Skeletal muscle satellite cell (primary cell): ENCODE measurements around the gene RNU1-4.
"Not testable (repeated sequence)": the region's sequence is repeated elsewhere in the genome, so short reads cannot be mapped to it uniquely, and the experiment has no call there.

Source experiments
- H3K27me3 ChIP-seq: 2 replicates; pipeline ENCODE4 v1.7.0; 2013; ENCODE audit warnings: low read length; ENCODE audit not compliant: control insufficient read depth, insufficient read depth
- H3K36me3 ChIP-seq: 2 replicates; pipeline ENCODE4 v1.7.0; 2013; ENCODE audit warnings: mild to moderate bottlenecking, control low read depth, low read length; ENCODE audit not compliant: insufficient read depth
- H3K4me1 ChIP-seq: 2 replicates; pipeline ENCODE4 v1.7.0; 2013; ENCODE audit warnings: low read length; ENCODE audit not compliant: control insufficient read depth, insufficient read depth
- H3K4me2 ChIP-seq: 2 replicates; pipeline ENCODE4 v1.7.0; 2013; ENCODE audit warnings: mild to moderate bottlenecking, low read length
- H3K4me3 ChIP-seq: 2 replicates; pipeline ENCODE4 v1.7.0; 2013; ENCODE audit warnings: low read length
- H3K9ac ChIP-seq: 2 replicates; pipeline ENCODE4 v1.7.0; 2013; ENCODE audit warnings: mild to moderate bottlenecking, low read depth, low read length, moderate library complexity
- H3K9me3 ChIP-seq: replicated peaks from 2 replicates; pipeline ENCODE4 v1.7.0; 2013; ENCODE audit warnings: mild to moderate bottlenecking, control low read depth, low read length

The RNU1-4 gene

GRCh38 chr1:16712582-16712981, 27.7 kb upstream of the RNU1-4 start:
- not testable (repeated sequence) for H3K4me1 ChIP-seq, H3K9me3 ChIP-seq, H3K9ac ChIP-seq, H3K4me2 ChIP-seq, H3K4me3 ChIP-seq, H3K36me3 ChIP-seq
- H3K27me3 ChIP-seq = peaks cover 12% of the 10 kb centered on the region

DNA sequence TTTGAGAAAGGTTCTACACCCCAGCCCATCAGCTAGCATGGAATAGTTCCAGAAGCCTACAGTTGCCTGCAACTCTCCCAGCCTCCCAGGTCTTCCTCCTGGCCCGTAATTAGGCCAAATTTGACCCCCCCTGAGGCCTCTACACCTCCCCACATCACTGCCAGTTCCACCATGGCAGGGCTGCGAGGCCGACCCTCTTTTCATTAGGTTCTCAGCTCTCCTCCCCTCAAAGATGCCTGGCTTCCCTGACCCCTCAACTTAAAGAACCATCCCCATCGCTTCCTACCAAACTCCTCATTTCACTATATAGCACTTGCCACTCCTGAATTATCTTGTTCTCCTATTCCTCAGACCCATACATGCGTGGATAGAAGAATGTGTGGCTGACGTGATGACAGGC, 27.3 kb upstream of the RNU1-4 start:
- H3K4me2 ChIP-seq, H3K9me3 ChIP-seq, H3K36me3 ChIP-seq, H3K9ac ChIP-seq, H3K4me3 ChIP-seq, H3K4me1 ChIP-seq: not testable (repeated sequence)
- peaks cover 16% of the 10 kb centered on the region for H3K27me3 ChIP-seq

DNA sequence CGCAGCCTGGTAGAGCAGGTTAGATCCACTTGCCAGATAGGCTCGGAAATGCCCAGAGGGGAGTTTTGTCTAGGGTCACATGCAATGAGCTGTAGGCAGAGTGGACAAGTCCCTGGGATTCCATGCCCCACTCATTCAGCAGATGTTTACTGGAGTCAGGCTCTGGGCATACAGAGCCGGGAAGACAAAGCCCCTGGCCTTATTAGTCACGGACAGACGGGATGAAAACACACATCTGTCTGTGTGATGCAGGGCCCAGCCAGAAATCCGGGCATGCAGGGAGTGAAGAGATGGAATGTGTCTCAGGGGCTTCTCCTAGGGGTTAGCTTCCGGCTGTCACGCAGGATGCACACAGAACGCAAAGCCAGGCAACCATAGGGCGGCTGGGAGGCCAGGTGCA, 26.8 kb upstream of the RNU1-4 start:
- H3K27me3 ChIP-seq = peaks cover 17% of the 10 kb centered on the region

GRCh38 chr1:16716691-16717335, 23.5 kb upstream of the RNU1-4 start:
- H3K4me2 ChIP-seq = no peak overlapping the region
- H3K4me3 ChIP-seq = no peak overlapping the region
- H3K36me3 ChIP-seq = no peaks in the 10 kb centered on the region
- no peaks in the 10 kb centered on the region for H3K4me1 ChIP-seq
- no peaks in the 10 kb centered on the region for H3K9me3 ChIP-seq
- H3K9ac ChIP-seq = no peak overlapping the region
- peaks cover 28% of the 10 kb centered on the region for H3K27me3 ChIP-seq

More for the DNA sequence above, 26.8 kb upstream of the RNU1-4 start:
- H3K4me2 ChIP-seq, H3K36me3 ChIP-seq, H3K4me3 ChIP-seq, H3K4me1 ChIP-seq, H3K9me3 ChIP-seq, H3K9ac ChIP-seq: not testable (repeated sequence)

- peaks cover 33% of the 10 kb centered on the region for H3K27me3 ChIP-seq
- H3K36me3 ChIP-seq = no peaks in the 10 kb centered on the region
- no peak overlapping the region for H3K9ac ChIP-seq
- no peak overlapping the region for H3K4me2 ChIP-seq
- no peak overlapping the region for H3K4me3 ChIP-seq
- H3K4me1 ChIP-seq = no peaks in the 10 kb centered on the region
- H3K9me3 ChIP-seq = no peaks in the 10 kb centered on the region
Observed at GRCh38 chr1:16717336-16718098, 22.8 kb upstream of the RNU1-4 start.

GRCh38 chr1:16718099-16718907, 22.0 kb upstream of the RNU1-4 start:
- not testable (repeated sequence) for H3K4me3 ChIP-seq, H3K4me2 ChIP-seq, H3K9ac ChIP-seq, H3K4me1 ChIP-seq, H3K36me3 ChIP-seq, H3K9me3 ChIP-seq
- H3K27me3 ChIP-seq = peaks cover 33% of the 10 kb centered on the region

DNA sequence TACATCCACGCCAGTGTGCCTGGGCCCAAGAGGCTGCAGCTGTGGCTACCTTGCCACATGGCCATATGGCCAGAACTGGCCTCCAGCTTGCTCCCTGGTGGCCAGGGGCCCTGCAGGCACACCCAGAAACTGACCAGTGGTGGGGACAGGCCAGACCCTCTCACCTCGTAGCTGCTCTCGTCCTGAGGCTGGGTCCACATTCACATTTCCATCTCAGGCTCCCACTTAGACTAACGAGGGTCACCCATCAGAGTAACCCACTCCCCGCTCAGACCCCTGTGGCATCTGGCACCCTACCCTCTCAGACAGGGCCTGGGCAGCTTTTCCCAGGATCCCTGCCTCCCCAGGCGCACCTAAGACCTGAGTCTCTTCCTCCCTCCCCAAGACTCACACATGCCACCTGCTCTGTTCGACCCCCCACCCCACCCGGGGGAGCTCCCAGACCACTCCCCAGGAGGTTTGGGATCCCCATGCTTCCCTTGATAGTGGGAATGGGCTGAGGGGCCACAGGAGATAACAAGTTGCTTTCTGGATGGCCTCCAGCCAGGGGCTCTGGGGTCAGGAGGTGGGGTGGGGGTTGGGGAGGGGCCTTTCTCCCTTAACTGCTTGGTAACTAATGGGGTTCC, 21.3 kb upstream of the RNU1-4 start:
- Histone ChIP-seq H3K27me3 (peaks cover 39% of the 10 kb centered on the region), H3K4me2 (no peak overlapping the region), H3K36me3 (no peaks in the 10 kb centered on the region), H3K9me3 (no peaks in the 10 kb centered on the region), H3K4me3 (no peak overlapping the region), H3K9ac (no peak overlapping the region), H3K4me1 (no peaks in the 10 kb centered on the region)

- Histone ChIP-seq H3K4me3 (no peak overlapping the region), H3K27me3 (peaks cover 46% of the 10 kb centered on the region)
Observed at GRCh38 chr1:16719571-16720350, 20.6 kb upstream of the RNU1-4 start.

GRCh38 chr1:16720351-16721223, 19.7 kb upstream of the RNU1-4 start:
- Histone ChIP-seq H3K4me2 (no peak overlapping the region), H3K36me3 (no peaks in the 10 kb centered on the region), H3K27me3 (peaks cover 53% of the 10 kb centered on the region)

More at GRCh38 chr1:16719571-16720350, 20.6 kb upstream of the RNU1-4 start:
- H3K4me1 ChIP-seq = no peaks in the 10 kb centered on the region
- H3K9me3 ChIP-seq = no peaks in the 10 kb centered on the region
- H3K36me3 ChIP-seq = no peaks in the 10 kb centered on the region
- no peak overlapping the region for H3K4me2 ChIP-seq
- H3K9ac ChIP-seq = no peak overlapping the region

DNA sequence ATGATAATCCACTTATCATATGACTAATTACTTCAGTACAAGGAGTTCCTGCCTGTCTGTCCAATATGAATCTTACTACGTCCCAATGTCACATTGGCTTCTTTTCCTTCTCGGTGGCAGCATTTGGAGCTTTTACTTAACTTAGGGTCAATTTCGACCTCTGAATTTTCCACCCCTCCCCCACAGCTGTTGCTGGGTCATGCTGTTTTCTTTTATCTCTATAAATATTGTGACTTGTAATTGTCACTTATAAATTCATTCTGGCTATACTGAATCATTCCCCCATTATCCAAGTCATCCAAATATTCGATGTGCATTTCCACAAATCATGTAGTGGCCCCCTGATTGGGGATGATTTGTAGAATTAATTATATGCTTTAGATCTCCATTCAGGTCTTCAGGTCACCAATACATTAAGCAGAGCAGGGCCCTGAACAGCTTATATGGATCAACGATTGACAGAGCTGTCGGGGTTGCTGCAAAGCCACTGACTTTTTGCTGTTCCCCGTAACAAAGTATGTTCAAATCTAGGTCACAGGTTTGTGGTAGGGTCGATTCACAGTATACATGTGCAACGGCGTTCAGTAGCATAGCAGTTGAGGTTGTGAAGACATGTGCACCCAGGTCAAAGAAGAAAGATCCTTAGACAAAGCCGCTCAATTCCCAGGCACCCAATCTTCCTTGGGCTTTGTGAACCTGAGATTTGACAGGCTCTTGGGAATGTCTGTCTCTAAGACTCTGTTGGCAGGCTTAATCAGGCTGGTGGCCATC, 18.3 kb upstream of the RNU1-4 start:
- Histone ChIP-seq H3K4me3 (no peak overlapping the region), H3K9ac (no peak overlapping the region), H3K9me3 (no peaks in the 10 kb centered on the region), H3K36me3 (no peaks in the 10 kb centered on the region), H3K4me1 (no peaks in the 10 kb centered on the region), H3K4me2 (no peak overlapping the region), H3K27me3 (peaks cover 56% of the 10 kb centered on the region)

More at GRCh38 chr1:16720351-16721223, 19.7 kb upstream of the RNU1-4 start:
- Histone ChIP-seq H3K9me3 (no peaks in the 10 kb centered on the region), H3K4me1 (no peaks in the 10 kb centered on the region), H3K9ac (no peak overlapping the region), H3K4me3 (no peak overlapping the region)
